ENCODE data around the gene SLC10A7. TPM values are rescaled to one million over a fixed set of nuclear protein-coding genes. Genes with fewer than 3 reads are reported as not detected.

Gene SLC10A7
- total RNA-seq = 10 to 100 TPM; 16.0 to 29.4 (median 26.3) TPM
- total RNA-seq (2013) = 46.3 TPM

- Mint-ChIP-seq H3K4me1 (peaks cover 8 to 18% of the 10 kb centered on the region in 2 donors), H3K27ac (no peak within 1 kb of the TSS), H3K4me3 (no peak within 1 kb of the TSS), H3K27me3 (ENCODE audit: low read depth in 2 of 2) (no peaks in the 10 kb centered on the region), H3K36me3 (no peaks in the 10 kb centered on the region), H3K9me3 (no peaks in the 10 kb centered on the region)
- Histone ChIP-seq H3K4me3 (ENCODE audit: low read length) (peak within 1 kb of the TSS; percentile 94), H3K27me3 (ENCODE audit: control insufficient read depth, insufficient read depth, low read length) (no peaks in the 10 kb centered on the region), H3K27ac (ENCODE audit: low read length) (peak within 1 kb of the TSS; percentile 78), H3K36me3 (ENCODE audit: control insufficient read depth, insufficient read depth, low read length) (no peaks in the 10 kb centered on the region), H3K4me1 (ENCODE audit: control insufficient read depth, insufficient read depth, low read length) (peaks cover 3% of the 10 kb centered on the region), H3K9me3 (ENCODE audit: control insufficient read depth, insufficient read depth, low read length) (no peaks in the 10 kb centered on the region)
- peak; percentile 63 to 81 for DNase-seq
- TF ChIP-seq CTCF (IDR thresholded peaks at IDR 0.05) = no peak
- 0% methylated on average over 26 of the region's 30 CpGs for WGBS (ENCODE audit: insufficient coverage)
- intact Hi-C loops (cut with micrococcal nuclease) = loop anchor here (5.0 kb wide), 1 partner anchor 344 kb away; the partner anchor contains the start of gene LSM6
- peak; percentile 76 to 89 (median 84) for ATAC-seq
These were observed at the start of gene SLC10A7 for GRCh38 chr4:146521541-146522097. SLC10A7 (minus strand) TSS chr4:146521940; CDS start chr4:146521717, 223 bp downstream.

- no peak overlapping the region for H3K4me3 Mint-ChIP-seq
- Histone ChIP-seq H3K4me1 (ENCODE audit: control insufficient read depth, insufficient read depth, low read length) (no peaks in the 10 kb centered on the region), H3K27me3 (ENCODE audit: control insufficient read depth, insufficient read depth, low read length) (no peaks in the 10 kb centered on the region), H3K9me3 (ENCODE audit: control insufficient read depth, insufficient read depth, low read length) (no peaks in the 10 kb centered on the region), H3K27ac (ENCODE audit: low read length) (no peak overlapping the region), H3K36me3 (ENCODE audit: control insufficient read depth, insufficient read depth, low read length) (no peaks in the 10 kb centered on the region), H3K4me3 (ENCODE audit: low read length) (no peak overlapping the region)
- H3K27ac Mint-ChIP-seq = no peak overlapping the region
- H3K4me1 Mint-ChIP-seq = no peaks in the 10 kb centered on the region
- DNase-seq (no peak), ATAC-seq (no peak)
- no peaks in the 10 kb centered on the region for H3K9me3 Mint-ChIP-seq
- intact Hi-C loops (cut with micrococcal nuclease) = no loop called here
- H3K36me3 Mint-ChIP-seq = no peaks in the 10 kb centered on the region
- H3K27me3 Mint-ChIP-seq (ENCODE audit: low read depth in 2 of 2) = peaks cover 8 to 11% of the 10 kb centered on the region in 2 donors
- no peak for TF ChIP-seq CTCF (IDR thresholded peaks at IDR 0.05)
- 100% methylated on average over 1 of the region's 2 CpGs for WGBS (ENCODE audit: insufficient coverage)
These were observed 45.7 kb upstream of the SLC10A7 start for GRCh38 chr4:146567396-146567795.

- H3K4me1 ChIP-seq (ENCODE audit: control insufficient read depth, insufficient read depth, low read length) = no peaks in the 10 kb centered on the region
- no peak overlapping the region for H3K27ac ChIP-seq (ENCODE audit: low read length)
- DNase-seq (no peak), ATAC-seq (no peak)
- H3K27me3 Mint-ChIP-seq (ENCODE audit: low read depth in 2 of 2) = peaks cover 8 to 18% of the 10 kb centered on the region in 2 donors
- no peak overlapping the region for H3K4me3 ChIP-seq (ENCODE audit: low read length)
- no peak overlapping the region for H3K4me3 Mint-ChIP-seq
- H3K4me1 Mint-ChIP-seq = no peaks in the 10 kb centered on the region
- no peaks in the 10 kb centered on the region for H3K36me3 Mint-ChIP-seq
- intact Hi-C loops (cut with micrococcal nuclease) = no loop called here
- no peaks in the 10 kb centered on the region for H3K9me3 ChIP-seq (ENCODE audit: control insufficient read depth, insufficient read depth, low read length)
- no peak for TF ChIP-seq CTCF (IDR thresholded peaks at IDR 0.05)
- no peaks in the 10 kb centered on the region for H3K36me3 ChIP-seq (ENCODE audit: control insufficient read depth, insufficient read depth, low read length)
- no peaks in the 10 kb centered on the region for H3K27me3 ChIP-seq (ENCODE audit: control insufficient read depth, insufficient read depth, low read length)
- H3K27ac Mint-ChIP-seq = no peak overlapping the region
- H3K9me3 Mint-ChIP-seq = no peaks in the 10 kb centered on the region
- WGBS (ENCODE audit: insufficient coverage) = 22% methylated on average over 1 of the region's 3 CpGs
These were observed 42.8 kb upstream of the SLC10A7 start for GRCh38 chr4:146564492-146564891.

- Histone ChIP-seq H3K4me3 (ENCODE audit: low read length) (no peak overlapping the region), H3K36me3 (ENCODE audit: control insufficient read depth, insufficient read depth, low read length) (no peaks in the 10 kb centered on the region), H3K9me3 (ENCODE audit: control insufficient read depth, insufficient read depth, low read length) (no peaks in the 10 kb centered on the region), H3K4me1 (ENCODE audit: control insufficient read depth, insufficient read depth, low read length) (no peaks in the 10 kb centered on the region), H3K27me3 (ENCODE audit: control insufficient read depth, insufficient read depth, low read length) (peaks cover 2% of the 10 kb centered on the region), H3K27ac (ENCODE audit: low read length) (no peak overlapping the region)
- no peaks in the 10 kb centered on the region for H3K36me3 Mint-ChIP-seq
- H3K27me3 Mint-ChIP-seq (ENCODE audit: low read depth in 2 of 2) = peaks cover 5% of the 10 kb centered on the region in 2 donors
- DNase-seq (no peak), ATAC-seq (no peak)
- WGBS (ENCODE audit: insufficient coverage) = 67% methylated on average over 2 of the region's 3 CpGs
- no peak for TF ChIP-seq CTCF (IDR thresholded peaks at IDR 0.05)
- H3K9me3 Mint-ChIP-seq = no peaks in the 10 kb centered on the region
- no peaks in the 10 kb centered on the region for H3K4me1 Mint-ChIP-seq
- H3K4me3 Mint-ChIP-seq = no peak overlapping the region
- intact Hi-C loops (cut with micrococcal nuclease) = no loop called here
- H3K27ac Mint-ChIP-seq = no peak overlapping the region
These were observed 28.4 kb upstream of the SLC10A7 start for GRCh38 chr4:146550161-146550560.
